CD4-positive, alpha-beta T cell treated with Interleukin-4 for 4 hours (primary cell): ENCODE measurements around the gene TAL1.
"Not testable (repeated sequence)": the region's sequence is repeated elsewhere in the genome, so short reads cannot be mapped to it uniquely, and the experiment has no call there.

Experiments used
- DNase-seq: peaks from one replicate; pipeline ENCODE4 v3.0.0-alpha.2; 2020

Gene TAL1

GRCh38 chr1:47210666-47211065, 21.4 kb downstream of the TAL1 start:
- no peak for DNase-seq

GRCh38 chr1:47209725-47210325, 22.2 kb downstream of the TAL1 start:
- DNase-seq, result no peak

GRCh38 chr1:47209091-47209490, 22.9 kb downstream of the TAL1 start:
- DNase-seq, result no peak

GRCh38 chr1:47208374-47208850, 23.6 kb downstream of the TAL1 start:
- no peak for DNase-seq

GRCh38 chr1:47207803-47208373, 24.1 kb downstream of the TAL1 start:
- no peak for DNase-seq

GRCh38 chr1:47205918-47206317, 26.1 kb downstream of the TAL1 start:
- DNase-seq, result no peak

- DNase-seq, result not testable (repeated sequence)
These were observed 28.5 kb downstream of the TAL1 start for GRCh38 chr1:47203504-47203903.

GRCh38 chr1:47201179-47201578, 30.8 kb downstream of the TAL1 start:
- DNase-seq, result no peak

- no peak for DNase-seq
These were observed 33.8 kb downstream of the TAL1 start for GRCh38 chr1:47198214-47198613.

GRCh38 chr1:47196622-47197021, 35.4 kb downstream of the TAL1 start:
- DNase-seq, result no peak

- not testable (repeated sequence) for DNase-seq
These were observed 36.0 kb downstream of the TAL1 start for GRCh38 chr1:47195981-47196380.

- DNase-seq, result no peak
These were observed 37.7 kb downstream of the TAL1 start for GRCh38 chr1:47194311-47194710.

- DNase-seq, result not testable (repeated sequence)
These were observed 38.5 kb downstream of the TAL1 start for GRCh38 chr1:47193496-47193895.

- DNase-seq, result peak; percentile 63
These were observed 39.3 kb downstream of the TAL1 start for GRCh38 chr1:47192458-47193384.

- DNase-seq, result no peak
These were observed 40.0 kb downstream of the TAL1 start for GRCh38 chr1:47191940-47192457.

GRCh38 chr1:47190857-47191256, 41.2 kb downstream of the TAL1 start:
- no peak for DNase-seq

GRCh38 chr1:47190509-47190855, 41.5 kb downstream of the TAL1 start:
- DNase-seq, result no peak

GRCh38 chr1:47189844-47190508, 42.0 kb downstream of the TAL1 start, which contains the start of gene PDZK1IP1:
Gene PDZK1IP1, minus strand, starts transcription at chr1:47190036. Its CDS starts 104 bp downstream, at chr1:47189932.
- DNase-seq, result no peak

GRCh38 chr1:47188791-47189785, 42.9 kb downstream of the TAL1 start:
- no peak for DNase-seq

- DNase-seq, result no peak
These were observed 44.1 kb downstream of the TAL1 start for GRCh38 chr1:47187926-47188250.

- no peak for DNase-seq
These were observed 44.6 kb downstream of the TAL1 start for GRCh38 chr1:47187231-47187925.
